T47D (cell line): ENCODE data around the gene AP5Z1.

Experiments
- DNase-seq, 2 experiments: peaks; one replicate each; pipeline versions ENCODE4 v3.0.0 to v3.0.0-alpha.2; 2011 to 2012; ENCODE audit warnings: low read depth in 1 of 2, low spot score in 1 of 2
- JUND ChIP-seq: IDR thresholded peaks from 2 replicates; pipeline ENCODE4 v1.6.1; 2012; ENCODE audit warnings: low read depth
- in situ Hi-C: cut with HindIII; loops from 2 replicates; pipeline ENCODE4 v1.10.0; 2016; ENCODE audit warnings: low sequenced_read_pairs, low pct_unique_long_range_greater_than_20kb

The AP5Z1 gene

DNA sequence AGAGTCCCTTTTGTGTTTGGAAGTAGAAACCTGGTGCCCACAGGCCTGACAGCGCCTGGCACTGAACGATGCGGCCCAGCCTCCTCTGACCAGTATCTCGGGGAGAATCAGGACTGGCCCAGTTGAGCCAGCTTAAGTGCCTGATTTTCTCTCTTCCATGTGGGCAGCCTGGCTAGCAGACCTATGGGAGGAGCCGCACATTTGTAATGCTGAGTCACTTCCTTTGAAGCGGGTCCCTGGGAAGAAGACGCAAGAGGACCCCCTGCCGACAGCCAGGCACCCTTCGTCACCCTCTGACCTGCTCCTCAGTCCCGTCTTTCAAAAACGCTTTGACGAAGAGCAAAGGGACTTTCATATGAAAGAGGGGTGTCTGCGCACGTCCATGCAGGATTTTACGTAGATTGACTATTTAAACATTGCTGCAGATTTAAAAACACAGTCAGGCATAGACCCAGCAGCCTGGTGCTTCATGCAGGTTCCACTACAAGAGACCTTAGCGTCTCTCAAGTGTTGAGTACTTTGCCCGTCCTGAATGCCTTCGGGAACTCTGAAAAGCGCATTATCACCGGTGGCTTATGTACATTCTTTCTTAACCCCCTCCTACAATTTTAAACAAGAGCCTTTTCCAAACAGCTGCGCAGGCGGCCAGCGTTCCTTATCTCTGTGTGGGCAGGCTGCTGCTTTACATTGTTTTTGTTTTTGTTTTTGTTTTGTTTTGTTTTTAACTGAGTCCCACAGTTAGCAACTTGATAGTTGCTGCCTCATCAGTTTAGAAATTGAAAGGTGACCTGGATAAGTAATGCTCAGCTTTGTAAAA is 36.5 kb upstream of the AP5Z1 start:
- in situ Hi-C loops = no loop called here
- DNase-seq = peak in 1 of 2 experiments; percentile 54
- no peak for TF ChIP-seq JUND

DNA sequence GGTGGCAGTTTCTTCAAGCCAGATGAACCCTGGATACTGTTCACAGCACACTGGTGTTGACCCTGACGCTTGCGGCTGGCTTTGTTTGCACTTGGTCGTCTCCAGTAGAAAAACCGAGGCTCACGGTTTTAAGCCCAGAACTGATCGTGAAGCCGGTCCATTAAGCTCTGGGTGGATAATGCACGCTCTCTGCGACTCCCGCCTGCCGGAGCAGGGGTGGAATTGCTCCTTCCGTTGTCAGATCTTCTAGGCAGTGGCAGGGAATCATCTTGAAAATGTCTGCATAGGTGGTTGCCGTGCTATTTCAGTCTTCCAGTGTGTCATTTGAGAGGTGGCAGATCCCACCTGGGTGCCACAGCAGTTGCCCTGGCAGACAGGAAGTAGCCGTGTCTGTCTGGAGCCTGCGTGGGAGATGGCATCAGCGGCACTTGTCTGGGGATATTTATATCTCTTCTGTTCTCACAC is 35.9 kb upstream of the AP5Z1 start:
- peak in 1 of 2 experiments; percentile 37 for DNase-seq
- in situ Hi-C loops = no loop called here
- no peak for TF ChIP-seq JUND

DNA sequence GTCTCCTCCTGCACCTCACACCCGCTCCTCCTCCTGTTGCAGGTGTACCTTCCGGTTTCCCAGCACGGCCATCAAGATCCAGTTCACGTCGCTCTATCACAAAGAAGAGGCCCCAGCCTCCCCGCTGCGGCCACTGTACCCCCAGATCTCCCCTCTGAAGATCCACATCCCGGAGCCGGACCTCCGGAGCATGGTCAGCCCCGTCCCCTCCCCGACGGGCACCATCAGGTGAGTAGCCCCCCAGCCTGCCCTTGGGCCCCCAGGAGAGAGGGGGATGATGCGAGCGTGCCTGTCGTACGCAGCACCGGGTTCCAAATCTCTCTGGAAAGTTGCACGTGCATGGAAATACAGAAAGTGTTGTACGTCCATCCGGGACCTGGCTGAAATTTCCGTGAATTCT is 34.6 kb upstream of the AP5Z1 start:
- no peak for TF ChIP-seq JUND
- DNase-seq = no peak
- in situ Hi-C loops = no loop called here

DNA sequence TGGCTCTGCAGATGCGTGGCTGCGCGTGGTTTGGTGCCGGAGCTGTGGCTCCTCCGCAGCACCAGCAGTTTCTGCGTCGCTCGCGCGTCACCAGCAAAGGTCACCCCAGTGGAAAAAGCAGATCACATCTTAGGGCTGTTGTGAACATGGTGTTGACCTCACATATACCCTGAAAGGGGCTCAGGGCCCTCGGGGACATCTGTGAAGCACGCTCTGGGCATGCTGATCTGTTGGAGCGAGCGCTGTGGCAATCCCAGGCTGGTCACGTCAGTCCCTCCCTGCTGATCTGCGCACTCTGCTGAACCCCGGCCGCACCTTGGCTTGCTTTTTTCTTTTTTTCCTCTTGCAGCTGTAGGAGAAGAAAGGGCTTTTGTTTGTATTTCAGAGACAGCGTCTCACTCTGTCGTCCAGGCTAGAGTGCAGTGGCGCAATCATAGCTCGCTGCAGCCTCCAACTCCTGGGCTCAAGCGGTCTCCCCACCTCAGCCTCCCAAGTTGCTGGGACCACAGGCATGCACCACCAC is 33.3 kb upstream of the AP5Z1 start:
- no peak for TF ChIP-seq JUND
- in situ Hi-C loops = no loop called here
- no peak for DNase-seq

DNA sequence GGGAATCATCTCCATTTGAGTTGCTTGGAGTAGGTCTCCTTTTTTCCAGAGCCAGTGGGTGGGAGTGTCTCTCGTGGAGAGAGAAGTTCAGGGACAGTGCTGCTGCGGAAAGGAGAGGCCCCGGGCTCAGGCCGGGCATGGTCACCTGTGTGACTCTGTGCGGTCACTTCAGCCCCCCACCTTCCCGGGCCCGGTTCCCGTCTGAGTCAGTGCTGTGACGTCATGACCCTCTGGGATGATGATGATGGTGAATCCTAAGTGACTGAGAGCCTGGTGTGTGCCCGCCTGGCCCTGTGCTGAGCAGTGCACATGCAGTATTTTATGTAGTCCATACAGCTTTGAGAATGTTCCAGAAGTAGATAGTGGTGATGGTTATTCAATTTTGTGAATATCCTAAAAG is 32.6 kb upstream of the AP5Z1 start:
- in situ Hi-C loops = no loop called here
- DNase-seq = no peak
- no peak for TF ChIP-seq JUND

DNA sequence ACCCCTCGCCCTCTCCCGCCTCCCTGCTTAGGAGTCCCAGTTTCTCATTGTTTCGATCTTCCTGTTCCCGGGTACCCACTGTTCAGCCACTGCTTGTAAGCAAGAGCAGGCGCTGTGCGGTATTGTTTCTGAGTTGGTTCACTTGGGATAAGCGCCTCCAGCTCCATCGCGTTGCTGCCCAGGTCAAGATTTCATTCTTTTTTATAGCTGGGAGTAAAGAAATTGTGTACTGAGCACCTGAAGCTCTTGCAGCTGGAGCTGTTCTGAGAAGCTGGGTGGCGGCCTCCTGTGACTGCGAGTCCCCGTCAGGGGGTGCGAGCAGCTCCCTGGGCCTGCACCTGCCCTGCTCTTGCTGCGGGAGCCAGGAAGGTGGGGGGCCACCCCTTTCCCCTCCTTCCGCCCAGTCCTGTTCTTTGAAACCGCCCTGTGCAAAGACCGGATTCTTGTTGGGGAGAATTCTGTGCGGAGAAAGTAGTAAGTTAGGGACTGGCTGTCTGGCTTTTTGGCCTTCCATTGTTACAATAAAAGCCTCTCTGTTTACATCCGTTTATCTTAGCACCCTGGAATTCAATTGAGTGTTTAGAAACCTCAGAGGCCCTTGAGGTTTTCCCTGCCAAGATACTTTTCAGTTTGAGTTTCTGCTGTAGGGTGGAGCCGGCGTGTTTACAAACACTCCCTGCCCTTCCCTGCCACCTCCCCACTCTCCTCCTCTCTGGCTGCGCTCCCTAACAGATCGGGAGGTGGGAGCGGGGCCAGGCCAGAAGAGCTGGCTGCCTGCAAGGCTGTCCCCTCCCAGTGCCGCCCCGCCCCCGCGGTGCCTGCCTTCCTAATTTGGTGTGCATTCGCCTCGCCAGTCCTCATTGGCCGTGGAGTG is 30.8 kb upstream of the AP5Z1 start:
- peak; percentile 96 to 98 for DNase-seq
- in situ Hi-C loops = no loop called here
- TF ChIP-seq JUND = no peak

DNA sequence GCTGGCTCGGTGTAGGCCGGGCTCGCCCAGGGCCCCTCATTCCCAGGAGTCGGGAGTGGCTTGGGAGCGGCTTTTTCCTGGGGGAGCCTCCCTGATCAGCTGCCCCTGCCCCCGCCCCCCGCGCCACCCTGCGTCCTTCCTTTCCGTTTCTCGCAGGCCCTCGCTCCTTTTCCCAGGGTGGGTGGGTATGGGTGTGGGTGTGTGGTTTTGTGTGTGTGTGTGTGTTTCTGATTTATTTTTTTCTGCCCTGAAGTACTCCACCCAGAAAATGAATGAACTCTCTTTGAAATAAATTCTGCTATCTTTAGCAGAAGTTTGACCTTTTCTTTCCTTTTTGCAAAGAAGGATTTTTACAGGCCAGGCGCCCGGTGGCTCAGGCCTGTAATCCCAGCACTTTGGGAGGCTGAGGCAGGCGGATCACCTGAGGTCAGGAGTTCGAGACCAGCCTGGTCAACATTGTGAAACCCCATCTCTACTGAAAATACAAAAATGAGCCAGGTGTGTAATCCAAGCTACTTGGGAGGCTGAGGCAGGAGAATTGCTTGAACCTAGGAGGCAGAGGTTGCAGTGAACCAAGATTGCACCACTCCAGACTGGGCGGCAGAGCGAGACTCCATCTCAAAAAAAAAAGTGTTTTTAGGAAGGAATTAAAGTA is 30.0 kb upstream of the AP5Z1 start:
- in situ Hi-C loops = no loop called here
- no peak for DNase-seq
- no peak for TF ChIP-seq JUND

DNA sequence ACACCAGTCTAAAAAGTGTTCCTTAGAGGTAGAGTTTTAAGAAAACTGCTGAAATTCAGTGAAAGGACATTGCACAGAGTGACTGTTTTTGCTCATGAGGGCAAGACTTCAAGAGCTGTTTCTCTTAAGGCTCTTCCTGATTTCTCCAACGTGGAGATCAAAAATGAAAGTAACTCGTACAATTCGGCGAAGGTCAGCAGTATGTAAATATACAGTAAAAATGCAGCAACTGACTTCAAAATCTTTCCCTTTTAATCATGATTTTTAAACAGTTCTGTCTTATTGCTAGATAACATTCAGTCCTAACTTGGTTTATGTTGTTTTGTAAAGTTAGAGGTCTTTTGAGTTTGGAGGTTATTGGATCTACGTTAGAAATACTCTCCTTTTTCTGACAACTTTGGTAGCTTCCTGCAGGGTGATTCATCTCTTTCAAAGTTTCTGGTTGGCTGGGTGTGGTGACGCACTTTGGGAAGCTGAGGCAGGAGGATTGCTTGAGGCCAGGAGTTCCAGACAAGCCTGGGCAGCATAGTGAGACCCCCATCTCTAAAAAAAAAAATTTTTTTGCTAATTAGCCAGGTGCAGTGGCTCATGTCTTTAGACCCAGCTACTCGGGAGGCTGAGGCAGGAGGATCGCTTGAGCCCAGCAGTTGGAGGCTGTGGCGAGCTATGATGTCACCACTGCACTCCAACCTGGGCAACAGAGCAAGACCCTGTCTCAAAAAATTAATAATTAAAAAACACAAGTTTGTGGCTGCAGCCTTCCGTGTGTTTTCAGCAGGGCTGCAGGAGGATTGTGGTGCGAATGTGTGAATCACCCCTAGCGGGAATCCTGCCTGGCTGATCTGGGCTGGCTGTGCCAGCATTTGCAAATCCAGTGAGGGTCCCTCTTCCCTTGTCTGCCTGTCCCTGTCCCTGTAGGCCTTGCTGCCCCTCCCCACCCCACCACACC is 29.2 kb upstream of the AP5Z1 start:
- no peak for TF ChIP-seq JUND
- in situ Hi-C loops = no loop called here
- peak; percentile 44 to 46 for DNase-seq

DNA sequence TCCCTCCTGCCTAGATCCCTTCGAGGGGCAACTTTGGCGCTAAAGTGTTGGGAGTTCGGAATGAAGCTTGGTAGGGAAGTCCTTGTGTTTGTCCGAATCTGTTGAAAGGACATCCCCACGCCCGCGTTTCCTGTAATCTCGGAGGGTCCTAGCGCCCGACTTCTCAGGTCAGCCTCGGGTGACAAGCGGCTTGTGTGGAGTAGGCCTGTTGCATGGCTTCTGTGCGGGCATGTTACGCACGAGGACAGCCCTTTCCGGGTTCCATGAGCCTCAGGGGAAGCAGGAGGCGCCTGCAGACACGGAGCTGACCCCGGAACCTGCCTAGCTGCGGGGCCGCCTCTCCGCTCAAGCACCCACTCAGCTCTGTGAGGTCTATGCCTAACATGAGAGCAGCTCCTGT is 28.4 kb upstream of the AP5Z1 start:
- in situ Hi-C loops = no loop called here
- no peak for DNase-seq
- no peak for TF ChIP-seq JUND

DNA sequence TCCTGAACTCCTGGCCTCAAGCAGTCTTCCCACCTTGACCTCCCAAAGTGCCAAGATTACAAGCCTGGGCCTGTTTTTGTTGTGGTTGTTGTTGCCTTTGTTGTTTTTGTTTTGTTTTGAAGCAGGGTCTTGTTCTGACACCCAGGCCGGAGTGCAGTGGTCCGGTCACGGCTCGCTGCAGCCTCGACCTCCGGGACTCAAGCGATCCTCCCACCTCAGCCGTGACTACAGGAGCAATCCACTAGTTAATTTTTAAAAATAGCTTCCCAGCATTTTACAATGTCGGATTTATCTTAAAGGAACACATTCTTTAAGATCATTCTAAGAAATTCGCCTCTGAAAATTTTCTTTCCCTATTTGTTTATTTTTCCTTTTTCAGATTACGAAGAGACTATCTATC is 27.7 kb upstream of the AP5Z1 start:
- in situ Hi-C loops = no loop called here
- no peak for TF ChIP-seq JUND
- DNase-seq = no peak

DNA sequence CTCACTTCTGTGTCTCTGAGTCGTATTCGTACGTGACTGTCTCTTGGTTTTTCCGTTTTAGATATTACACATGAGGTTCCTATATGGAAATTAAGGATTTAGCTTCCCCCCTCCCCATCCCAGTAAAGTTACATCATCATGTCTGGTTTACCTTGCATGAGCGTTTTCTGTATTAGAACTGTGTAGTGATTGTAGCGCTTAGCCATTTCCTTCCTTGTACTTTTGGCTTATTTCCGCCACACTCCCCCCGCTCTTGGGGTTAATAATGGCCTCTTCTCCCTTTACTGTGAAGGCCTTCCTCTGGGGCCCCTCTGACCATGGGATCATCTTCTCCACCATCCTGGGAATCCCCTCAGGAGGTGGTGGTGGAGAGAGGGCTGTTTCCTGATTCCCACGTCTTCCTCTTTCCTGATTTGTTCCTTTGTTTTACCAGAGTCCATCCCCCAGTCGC is 27.2 kb upstream of the AP5Z1 start:
- no peak for TF ChIP-seq JUND
- in situ Hi-C loops = no loop called here
- DNase-seq = no peak
